DND-41 (cell line): ENCODE measurements around the gene SEMA5A.

Source experiments
- ATAC-seq: fragments of 200-7000 bp; cut with Tn5 transposase; 3 replicates; pipeline ENCODE4 v1.9.1; 2021; ENCODE audit warnings: low read depth; ENCODE audit not compliant: insufficient read depth
- DNase-seq: peaks from one replicate; pipeline ENCODE4 v3.0.0-alpha.2; 2020
- H2AFZ ChIP-seq: 2 replicates; pipeline ENCODE4 v1.6.0; 2012; ENCODE audit warnings: low read depth, low read length
- H3K27ac ChIP-seq: 2 replicates; pipeline ENCODE4 v1.5.1; 2012; ENCODE audit warnings: low read length, inconsistent platforms
- H3K27me3 ChIP-seq: fragments of 200-600 bp; sonication (generic); 2 replicates; pipeline ENCODE4 v1.6.0; 2012; ENCODE audit warnings: low read length, mild to moderate bottlenecking, inconsistent platforms; ENCODE audit not compliant: insufficient read depth, poor library complexity
- H3K36me3 ChIP-seq: 2 replicates; pipeline ENCODE4 v1.5.1; 2012; ENCODE audit warnings: low read length, inconsistent platforms; ENCODE audit not compliant: insufficient read depth
- H3K4me1 ChIP-seq: 2 replicates; pipeline ENCODE4 v1.5.1; 2012; ENCODE audit warnings: mild to moderate bottlenecking, low read length; ENCODE audit not compliant: insufficient read depth
- H3K4me2 ChIP-seq: 2 replicates; pipeline ENCODE4 v1.6.0; 2012; ENCODE audit warnings: mild to moderate bottlenecking, moderate library complexity, low read length, inconsistent platforms; ENCODE audit not compliant: insufficient read depth
- H3K4me3 ChIP-seq, 2 experiments: fragments of 200-600 bp in 1 of 2; shearing (Covaris generic) in 1 of 2; 2 replicates each; pipeline ENCODE4 v1.5.1; 2012 to 2016; ENCODE audit warnings: inconsistent platforms in 2 of 2, low read length in 2 of 2, mild to moderate bottlenecking in 2 of 2, low read depth in 1 of 2, moderate library complexity in 1 of 2
- H3K79me2 ChIP-seq: 2 replicates; pipeline ENCODE4 v1.6.0; 2012; ENCODE audit warnings: low read length, inconsistent platforms; ENCODE audit not compliant: insufficient read depth
- H3K9ac ChIP-seq: 2 replicates; pipeline ENCODE4 v1.6.0; 2012; ENCODE audit warnings: low read depth, mild to moderate bottlenecking, inconsistent platforms, low read length, moderate library complexity
- H3K9me3 ChIP-seq: 2 replicates; pipeline ENCODE4 v1.5.1; 2012; ENCODE audit warnings: low read length, moderate library complexity, mild to moderate bottlenecking, inconsistent platforms; ENCODE audit not compliant: insufficient read depth, severe bottlenecking
- H4K20me1 ChIP-seq: 2 replicates; pipeline ENCODE4 v1.6.0; 2012; ENCODE audit warnings: low read length; ENCODE audit not compliant: insufficient read depth
- CTCF ChIP-seq: IDR thresholded peaks from 2 replicates; pipeline ENCODE4 v1.5.1; 2012; ENCODE audit warnings: borderline replicate concordance, low read length, moderate library complexity, mild to moderate bottlenecking; ENCODE audit not compliant: poor library complexity, severe bottlenecking; ENCODE audit errors: extremely low read depth
- EZH2 ChIP-seq: IDR thresholded peaks from 3 replicates; pipeline ENCODE4 v1.6.1; 2012; ENCODE audit warnings: borderline replicate concordance, low read depth, mild to moderate bottlenecking, moderate library complexity, low read length, inconsistent platforms; ENCODE audit not compliant: severe bottlenecking

Gene SEMA5A

GRCh38 chr5:9103290-9103689 lies 442.6 kb downstream of the SEMA5A start:
- H3K4me2 ChIP-seq: no peak overlapping the region

GRCh38 chr5:9099689-9100088 lies 446.2 kb downstream of the SEMA5A start:
- Histone ChIP-seq H3K27me3 (no peaks in the 10 kb centered on the region), H3K4me3 (no peak overlapping the region), H3K27ac (no peak overlapping the region), H3K36me3 (no peaks in the 10 kb centered on the region), H3K4me1 (peaks cover 9% of the 10 kb centered on the region), H2AFZ (no peak overlapping the region; the same call in 1 of the 2 replicates), H4K20me1 (no peaks in the 10 kb centered on the region), H3K9me3 (no peaks in the 10 kb centered on the region), H3K79me2 (no peaks in the 10 kb centered on the region), H3K4me2 (no peak overlapping the region), H3K9ac (no peak overlapping the region)
- 0 out of 3 replicates have a peak, but pooled peaks have one; percentile 35 for ATAC-seq
- DNase-seq: no peak
- TF ChIP-seq CTCF: peak; percentile 34
- TF ChIP-seq EZH2: no peak

More at GRCh38 chr5:9103290-9103689, 442.6 kb downstream of the SEMA5A start:
- Histone ChIP-seq H3K79me2 (no peaks in the 10 kb centered on the region), H3K4me1 (peaks cover 9% of the 10 kb centered on the region), H3K36me3 (no peaks in the 10 kb centered on the region), H3K27me3 (no peaks in the 10 kb centered on the region), H2AFZ (no peak overlapping the region), H3K4me3 (no peak overlapping the region), H3K9me3 (no peaks in the 10 kb centered on the region), H3K27ac (no peak overlapping the region), H3K9ac (no peak overlapping the region), H4K20me1 (no peaks in the 10 kb centered on the region)
- ATAC-seq (no peak), DNase-seq (no peak)
- TF ChIP-seq CTCF: no peak
- no peak for TF ChIP-seq EZH2

DNA sequence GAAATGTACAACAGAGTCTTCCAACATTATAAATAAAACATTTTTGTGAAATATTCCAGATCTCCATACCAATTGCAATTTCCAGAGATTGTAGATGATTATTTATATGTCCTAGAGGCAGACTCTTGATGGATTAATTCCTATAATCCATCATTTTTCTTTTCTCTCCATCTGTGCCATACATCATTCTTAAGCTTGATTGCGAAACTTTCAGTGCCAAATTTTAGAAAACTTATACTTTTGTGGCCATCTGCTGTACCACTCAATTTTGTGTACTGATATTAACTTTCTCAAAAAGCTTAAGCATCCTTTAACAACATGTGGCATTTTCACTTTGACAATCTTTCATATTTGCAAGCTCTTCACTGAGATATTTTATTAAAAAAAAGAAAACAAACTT lies 446.9 kb downstream of the SEMA5A start:
- Histone ChIP-seq H3K4me3 (no peak overlapping the region), H2AFZ (no peak overlapping the region), H3K9me3 (no peaks in the 10 kb centered on the region), H3K27me3 (no peaks in the 10 kb centered on the region), H3K4me1 (peaks cover 9% of the 10 kb centered on the region), H3K36me3 (no peaks in the 10 kb centered on the region), H4K20me1 (no peaks in the 10 kb centered on the region), H3K27ac (no peak overlapping the region), H3K79me2 (no peaks in the 10 kb centered on the region), H3K4me2 (no peak overlapping the region), H3K9ac (no peak overlapping the region)
- no peak for DNase-seq
- TF ChIP-seq EZH2 (no peak), CTCF (no peak)
- no peak for ATAC-seq

- no peak for ATAC-seq
- Histone ChIP-seq H4K20me1 (no peaks in the 10 kb centered on the region), H3K4me3 (no peak overlapping the region), H3K4me1 (peaks cover 33% of the 10 kb centered on the region), H3K27ac (no peak overlapping the region), H3K79me2 (no peaks in the 10 kb centered on the region), H2AFZ (no peak overlapping the region), H3K9me3 (no peaks in the 10 kb centered on the region), H3K27me3 (no peaks in the 10 kb centered on the region), H3K4me2 (no peak overlapping the region), H3K9ac (no peak overlapping the region), H3K36me3 (no peaks in the 10 kb centered on the region)
- no peak for DNase-seq
- TF ChIP-seq EZH2: no peak
- TF ChIP-seq CTCF: no peak
Measured at GRCh38 chr5:9094582-9094981, 451.3 kb downstream of the SEMA5A start.
